WTC11 (cell line): ENCODE data around the gene NDUFAF8. TPM values are rescaled to one million over a fixed set of nuclear protein-coding genes. Genes with fewer than 3 reads are reported as not detected.

ENCODE experiments used
- CBFB ChIP-seq: sonication (generic); formaldehyde crosslinking; IDR thresholded peaks from 2 replicates; pipeline ENCODE4 v1.8.1; 2022; ENCODE audit warnings: mild to moderate bottlenecking, low read depth, missing genetic modification reagents
- HMGA2 ChIP-seq: fragments of 250-450 bp; sonication (Bioruptor Pico); IDR thresholded peaks from 2 replicates; pipeline ENCODE4 v1.4.0; 2021; ENCODE audit warnings: mild to moderate bottlenecking, moderate library complexity
- IRF1 ChIP-seq: sonication (generic); formaldehyde crosslinking; IDR thresholded peaks from 2 replicates; pipeline ENCODE4 v1.8.0; 2023; ENCODE audit warnings: missing genetic modification reagents
- JAZF1 ChIP-seq: fragments of 250-450 bp; sonication (Bioruptor Pico); IDR thresholded peaks from 2 replicates; pipeline ENCODE4 v1.9.0; 2021; ENCODE audit warnings: moderate library complexity, mild to moderate bottlenecking, inconsistent platforms
- KAT7 ChIP-seq: sonication (generic); formaldehyde crosslinking; IDR thresholded peaks from 2 replicates; pipeline ENCODE4 v1.8.1; 2023; ENCODE audit warnings: missing genetic modification reagents, mild to moderate bottlenecking, borderline replicate concordance
- NFE2L1 ChIP-seq: sonication (generic); formaldehyde crosslinking; IDR thresholded peaks from 2 replicates; pipeline ENCODE4 v1.8.1; 2023; ENCODE audit warnings: missing genetic modification reagents
- NFYB ChIP-seq: sonication (generic); formaldehyde crosslinking; conservative IDR thresholded peaks from 2 replicates; pipeline ENCODE4 v1.8.0; 2022; ENCODE audit warnings: low read depth, missing genetic modification reagents
- NR2C2 ChIP-seq: sonication (generic); formaldehyde crosslinking; IDR thresholded peaks from 2 replicates; pipeline ENCODE4 v1.8.0; 2022; ENCODE audit warnings: mild to moderate bottlenecking, missing genetic modification reagents
- RELA ChIP-seq: sonication (generic); formaldehyde crosslinking; IDR thresholded peaks from 2 replicates; pipeline ENCODE4 v1.8.1; 2022; ENCODE audit warnings: missing genetic modification reagents, mild to moderate bottlenecking, borderline replicate concordance
- SMAD4 ChIP-seq: sonication (generic); formaldehyde crosslinking; IDR thresholded peaks from 2 replicates; pipeline ENCODE4 v1.8.0; 2022; ENCODE audit warnings: mild to moderate bottlenecking, missing genetic modification reagents
- SOX15 ChIP-seq: fragments of 250-450 bp; sonication (Bioruptor Pico); IDR thresholded peaks from 2 replicates; pipeline ENCODE4 v1.9.0; 2021; ENCODE audit warnings: mild to moderate bottlenecking
- TEAD1 ChIP-seq: sonication (generic); formaldehyde crosslinking; IDR thresholded peaks from 2 replicates; pipeline ENCODE4 v1.8.0; 2022; ENCODE audit warnings: mild to moderate bottlenecking, missing genetic modification reagents
- ZBTB21 ChIP-seq: sonication (generic); formaldehyde crosslinking; IDR thresholded peaks from 2 replicates; pipeline ENCODE4 v1.8.1; 2023; ENCODE audit warnings: mild to moderate bottlenecking, missing genetic modification reagents, borderline replicate concordance
- ZBTB43 ChIP-seq: sonication (generic); formaldehyde crosslinking; IDR thresholded peaks from 2 replicates; pipeline ENCODE4 v1.8.1; 2023; ENCODE audit warnings: mild to moderate bottlenecking, missing genetic modification reagents
- ZNF232 ChIP-seq: sonication (generic); formaldehyde crosslinking; IDR thresholded peaks from 2 replicates; pipeline ENCODE4 v1.8.0; 2022; ENCODE audit warnings: mild to moderate bottlenecking, missing genetic modification reagents
- ZNF512 ChIP-seq: sonication (generic); formaldehyde crosslinking; IDR thresholded peaks from 2 replicates; pipeline ENCODE4 v1.8.1; 2022; ENCODE audit warnings: missing genetic modification reagents, borderline replicate concordance
- ZNF671 ChIP-seq: fragments of 250-450 bp; sonication (Bioruptor Pico); IDR thresholded peaks from 2 replicates; pipeline ENCODE4 v1.8.0; 2021; ENCODE audit warnings: mild to moderate bottlenecking
- total RNA-seq: library from RNA; stranded (reverse); gene quantifications from 3 replicates; pipeline ENCODE4 v1.2.3, GENCODE V29; 2021
- TF ChIP-seq, protein P1 (sequence below): fragments of 250-450 bp; sonication (Bioruptor Pico); IDR thresholded peaks from 2 replicates; pipeline ENCODE4 v1.8.0; 2021; ENCODE audit warnings: mild to moderate bottlenecking
- TF ChIP-seq, protein P2 (sequence below): fragments of 250-450 bp; sonication (Bioruptor Pico); IDR thresholded peaks from 2 replicates; pipeline ENCODE4 v1.9.0; 2021; ENCODE audit warnings: mild to moderate bottlenecking, borderline replicate concordance
- TF ChIP-seq, protein P3 (sequence below): sonication (generic); formaldehyde crosslinking; IDR thresholded peaks from 2 replicates; pipeline ENCODE4 v1.8.0; 2023; ENCODE audit warnings: mild to moderate bottlenecking, missing genetic modification reagents
- TF ChIP-seq, protein P4 (sequence below): sonication (generic); formaldehyde crosslinking; IDR thresholded peaks from 2 replicates; pipeline ENCODE4 v1.8.0; 2022; ENCODE audit warnings: mild to moderate bottlenecking, missing genetic modification reagents
- TF ChIP-seq, protein P5 (sequence below): fragments of 250-450 bp; sonication (Bioruptor Pico); IDR thresholded peaks from 2 replicates; pipeline ENCODE4 v1.9.0; 2021; ENCODE audit warnings: mild to moderate bottlenecking

Gene NDUFAF8
- total RNA-seq, 1 experiment from 2014 or later: 73.0 TPM

GRCh38 chr17:81238815-81239713 is at the start of gene NDUFAF8, which contains the start of gene TEPSIN (continued):
- TF ChIP-seq, protein P1, sequence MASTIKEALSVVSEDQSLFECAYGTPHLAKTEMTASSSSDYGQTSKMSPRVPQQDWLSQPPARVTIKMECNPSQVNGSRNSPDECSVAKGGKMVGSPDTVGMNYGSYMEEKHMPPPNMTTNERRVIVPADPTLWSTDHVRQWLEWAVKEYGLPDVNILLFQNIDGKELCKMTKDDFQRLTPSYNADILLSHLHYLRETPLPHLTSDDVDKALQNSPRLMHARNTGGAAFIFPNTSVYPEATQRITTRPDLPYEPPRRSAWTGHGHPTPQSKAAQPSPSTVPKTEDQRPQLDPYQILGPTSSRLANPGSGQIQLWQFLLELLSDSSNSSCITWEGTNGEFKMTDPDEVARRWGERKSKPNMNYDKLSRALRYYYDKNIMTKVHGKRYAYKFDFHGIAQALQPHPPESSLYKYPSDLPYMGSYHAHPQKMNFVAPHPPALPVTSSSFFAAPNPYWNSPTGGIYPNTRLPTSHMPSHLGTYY (CRISPR knock-in tag): no peak
- TF ChIP-seq ZBTB43 (CRISPR knock-in tag): no peak
- TF ChIP-seq, protein P2, sequence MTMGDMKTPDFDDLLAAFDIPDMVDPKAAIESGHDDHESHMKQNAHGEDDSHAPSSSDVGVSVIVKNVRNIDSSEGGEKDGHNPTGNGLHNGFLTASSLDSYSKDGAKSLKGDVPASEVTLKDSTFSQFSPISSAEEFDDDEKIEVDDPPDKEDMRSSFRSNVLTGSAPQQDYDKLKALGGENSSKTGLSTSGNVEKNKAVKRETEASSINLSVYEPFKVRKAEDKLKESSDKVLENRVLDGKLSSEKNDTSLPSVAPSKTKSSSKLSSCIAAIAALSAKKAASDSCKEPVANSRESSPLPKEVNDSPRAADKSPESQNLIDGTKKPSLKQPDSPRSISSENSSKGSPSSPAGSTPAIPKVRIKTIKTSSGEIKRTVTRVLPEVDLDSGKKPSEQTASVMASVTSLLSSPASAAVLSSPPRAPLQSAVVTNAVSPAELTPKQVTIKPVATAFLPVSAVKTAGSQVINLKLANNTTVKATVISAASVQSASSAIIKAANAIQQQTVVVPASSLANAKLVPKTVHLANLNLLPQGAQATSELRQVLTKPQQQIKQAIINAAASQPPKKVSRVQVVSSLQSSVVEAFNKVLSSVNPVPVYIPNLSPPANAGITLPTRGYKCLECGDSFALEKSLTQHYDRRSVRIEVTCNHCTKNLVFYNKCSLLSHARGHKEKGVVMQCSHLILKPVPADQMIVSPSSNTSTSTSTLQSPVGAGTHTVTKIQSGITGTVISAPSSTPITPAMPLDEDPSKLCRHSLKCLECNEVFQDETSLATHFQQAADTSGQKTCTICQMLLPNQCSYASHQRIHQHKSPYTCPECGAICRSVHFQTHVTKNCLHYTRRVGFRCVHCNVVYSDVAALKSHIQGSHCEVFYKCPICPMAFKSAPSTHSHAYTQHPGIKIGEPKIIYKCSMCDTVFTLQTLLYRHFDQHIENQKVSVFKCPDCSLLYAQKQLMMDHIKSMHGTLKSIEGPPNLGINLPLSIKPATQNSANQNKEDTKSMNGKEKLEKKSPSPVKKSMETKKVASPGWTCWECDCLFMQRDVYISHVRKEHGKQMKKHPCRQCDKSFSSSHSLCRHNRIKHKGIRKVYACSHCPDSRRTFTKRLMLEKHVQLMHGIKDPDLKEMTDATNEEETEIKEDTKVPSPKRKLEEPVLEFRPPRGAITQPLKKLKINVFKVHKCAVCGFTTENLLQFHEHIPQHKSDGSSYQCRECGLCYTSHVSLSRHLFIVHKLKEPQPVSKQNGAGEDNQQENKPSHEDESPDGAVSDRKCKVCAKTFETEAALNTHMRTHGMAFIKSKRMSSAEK: no peak
- TF ChIP-seq ZBTB21 (CRISPR knock-in tag): no peak
- TF ChIP-seq NFE2L1 (CRISPR knock-in tag): no peak
- no peak for TF ChIP-seq JAZF1
- TF ChIP-seq, protein P3, sequence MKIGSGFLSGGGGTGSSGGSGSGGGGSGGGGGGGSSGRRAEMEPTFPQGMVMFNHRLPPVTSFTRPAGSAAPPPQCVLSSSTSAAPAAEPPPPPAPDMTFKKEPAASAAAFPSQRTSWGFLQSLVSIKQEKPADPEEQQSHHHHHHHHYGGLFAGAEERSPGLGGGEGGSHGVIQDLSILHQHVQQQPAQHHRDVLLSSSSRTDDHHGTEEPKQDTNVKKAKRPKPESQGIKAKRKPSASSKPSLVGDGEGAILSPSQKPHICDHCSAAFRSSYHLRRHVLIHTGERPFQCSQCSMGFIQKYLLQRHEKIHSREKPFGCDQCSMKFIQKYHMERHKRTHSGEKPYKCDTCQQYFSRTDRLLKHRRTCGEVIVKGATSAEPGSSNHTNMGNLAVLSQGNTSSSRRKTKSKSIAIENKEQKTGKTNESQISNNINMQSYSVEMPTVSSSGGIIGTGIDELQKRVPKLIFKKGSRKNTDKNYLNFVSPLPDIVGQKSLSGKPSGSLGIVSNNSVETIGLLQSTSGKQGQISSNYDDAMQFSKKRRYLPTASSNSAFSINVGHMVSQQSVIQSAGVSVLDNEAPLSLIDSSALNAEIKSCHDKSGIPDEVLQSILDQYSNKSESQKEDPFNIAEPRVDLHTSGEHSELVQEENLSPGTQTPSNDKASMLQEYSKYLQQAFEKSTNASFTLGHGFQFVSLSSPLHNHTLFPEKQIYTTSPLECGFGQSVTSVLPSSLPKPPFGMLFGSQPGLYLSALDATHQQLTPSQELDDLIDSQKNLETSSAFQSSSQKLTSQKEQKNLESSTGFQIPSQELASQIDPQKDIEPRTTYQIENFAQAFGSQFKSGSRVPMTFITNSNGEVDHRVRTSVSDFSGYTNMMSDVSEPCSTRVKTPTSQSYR (CRISPR knock-in tag): no peak
- TF ChIP-seq, protein P4, sequence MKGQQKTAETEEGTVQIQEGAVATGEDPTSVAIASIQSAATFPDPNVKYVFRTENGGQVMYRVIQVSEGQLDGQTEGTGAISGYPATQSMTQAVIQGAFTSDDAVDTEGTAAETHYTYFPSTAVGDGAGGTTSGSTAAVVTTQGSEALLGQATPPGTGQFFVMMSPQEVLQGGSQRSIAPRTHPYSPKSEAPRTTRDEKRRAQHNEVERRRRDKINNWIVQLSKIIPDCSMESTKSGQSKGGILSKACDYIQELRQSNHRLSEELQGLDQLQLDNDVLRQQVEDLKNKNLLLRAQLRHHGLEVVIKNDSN (CRISPR knock-in tag): peak; percentile 8; the same call in 1 of the 2 replicates
- 0 out of 2 replicates have a peak, but pooled peaks have one; percentile 28 for TF ChIP-seq SMAD4 (CRISPR knock-in tag)
- no peak for TF ChIP-seq KAT7
- no peak for TF ChIP-seq ZNF232
- TF ChIP-seq RELA (CRISPR knock-in tag): no peak
- TF ChIP-seq HMGA2 (CRISPR knock-in tag): no peak
- TF ChIP-seq SOX15: no peak
- no peak for TF ChIP-seq CBFB (CRISPR knock-in tag)
- TF ChIP-seq NFYB: peak; percentile 100
- TF ChIP-seq TEAD1: peak; percentile 77
- TF ChIP-seq IRF1: no peak
- TF ChIP-seq NR2C2 (CRISPR knock-in tag): 0 out of 2 replicates have a peak, but pooled peaks have one; percentile 17
- TF ChIP-seq, protein P5, sequence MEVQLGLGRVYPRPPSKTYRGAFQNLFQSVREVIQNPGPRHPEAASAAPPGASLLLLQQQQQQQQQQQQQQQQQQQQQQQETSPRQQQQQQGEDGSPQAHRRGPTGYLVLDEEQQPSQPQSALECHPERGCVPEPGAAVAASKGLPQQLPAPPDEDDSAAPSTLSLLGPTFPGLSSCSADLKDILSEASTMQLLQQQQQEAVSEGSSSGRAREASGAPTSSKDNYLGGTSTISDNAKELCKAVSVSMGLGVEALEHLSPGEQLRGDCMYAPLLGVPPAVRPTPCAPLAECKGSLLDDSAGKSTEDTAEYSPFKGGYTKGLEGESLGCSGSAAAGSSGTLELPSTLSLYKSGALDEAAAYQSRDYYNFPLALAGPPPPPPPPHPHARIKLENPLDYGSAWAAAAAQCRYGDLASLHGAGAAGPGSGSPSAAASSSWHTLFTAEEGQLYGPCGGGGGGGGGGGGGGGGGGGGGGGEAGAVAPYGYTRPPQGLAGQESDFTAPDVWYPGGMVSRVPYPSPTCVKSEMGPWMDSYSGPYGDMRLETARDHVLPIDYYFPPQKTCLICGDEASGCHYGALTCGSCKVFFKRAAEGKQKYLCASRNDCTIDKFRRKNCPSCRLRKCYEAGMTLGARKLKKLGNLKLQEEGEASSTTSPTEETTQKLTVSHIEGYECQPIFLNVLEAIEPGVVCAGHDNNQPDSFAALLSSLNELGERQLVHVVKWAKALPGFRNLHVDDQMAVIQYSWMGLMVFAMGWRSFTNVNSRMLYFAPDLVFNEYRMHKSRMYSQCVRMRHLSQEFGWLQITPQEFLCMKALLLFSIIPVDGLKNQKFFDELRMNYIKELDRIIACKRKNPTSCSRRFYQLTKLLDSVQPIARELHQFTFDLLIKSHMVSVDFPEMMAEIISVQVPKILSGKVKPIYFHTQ: no peak
- TF ChIP-seq ZNF512: no peak
- no peak for TF ChIP-seq ZNF671 (CRISPR knock-in tag)
